Esophagus muscularis mucosa (tissue), 4 donors: ENCODE results near the gene GALNTL6.

Source experiments
- CTCF ChIP-seq, 3 experiments: fragments of 200-600 bp in 2 of 3; fragments of 450-650 bp in 1 of 3; sonication (generic) in 2 of 3; IDR thresholded peaks; one replicate each; pipeline ENCODE4 v1.5.1; 2017 to 2019; ENCODE audit warnings: antibody characterized with exemption in 3 of 3, mild to moderate bottlenecking in 2 of 3, moderate library complexity in 1 of 3
- EP300 ChIP-seq: sonication (generic); formaldehyde crosslinking; IDR thresholded peaks from one replicate; pipeline ENCODE4 v1.6.1; 2017; ENCODE audit warnings: antibody characterized with exemption
- POLR2A ChIP-seq: fragments of 450-650 bp; IDR thresholded peaks from one replicate; pipeline ENCODE4 v1.6.1; 2017; ENCODE audit warnings: antibody characterized with exemption, moderate library complexity, mild to moderate bottlenecking, low read depth

- TF ChIP-seq POLR2A: no peak
- no peak for TF ChIP-seq CTCF (IDR thresholded peaks at IDR 0.05)
- TF ChIP-seq EP300: no peak
These were observed 443.6 kb downstream of the GALNTL6 start for GRCh38 chr4:172256820-172257219.
